ENCODE data around the gene RADIL.
A peak's percentile ranks its signal among the peaks of the same experiment; 100 is the strongest.

Gene RADIL

DNA sequence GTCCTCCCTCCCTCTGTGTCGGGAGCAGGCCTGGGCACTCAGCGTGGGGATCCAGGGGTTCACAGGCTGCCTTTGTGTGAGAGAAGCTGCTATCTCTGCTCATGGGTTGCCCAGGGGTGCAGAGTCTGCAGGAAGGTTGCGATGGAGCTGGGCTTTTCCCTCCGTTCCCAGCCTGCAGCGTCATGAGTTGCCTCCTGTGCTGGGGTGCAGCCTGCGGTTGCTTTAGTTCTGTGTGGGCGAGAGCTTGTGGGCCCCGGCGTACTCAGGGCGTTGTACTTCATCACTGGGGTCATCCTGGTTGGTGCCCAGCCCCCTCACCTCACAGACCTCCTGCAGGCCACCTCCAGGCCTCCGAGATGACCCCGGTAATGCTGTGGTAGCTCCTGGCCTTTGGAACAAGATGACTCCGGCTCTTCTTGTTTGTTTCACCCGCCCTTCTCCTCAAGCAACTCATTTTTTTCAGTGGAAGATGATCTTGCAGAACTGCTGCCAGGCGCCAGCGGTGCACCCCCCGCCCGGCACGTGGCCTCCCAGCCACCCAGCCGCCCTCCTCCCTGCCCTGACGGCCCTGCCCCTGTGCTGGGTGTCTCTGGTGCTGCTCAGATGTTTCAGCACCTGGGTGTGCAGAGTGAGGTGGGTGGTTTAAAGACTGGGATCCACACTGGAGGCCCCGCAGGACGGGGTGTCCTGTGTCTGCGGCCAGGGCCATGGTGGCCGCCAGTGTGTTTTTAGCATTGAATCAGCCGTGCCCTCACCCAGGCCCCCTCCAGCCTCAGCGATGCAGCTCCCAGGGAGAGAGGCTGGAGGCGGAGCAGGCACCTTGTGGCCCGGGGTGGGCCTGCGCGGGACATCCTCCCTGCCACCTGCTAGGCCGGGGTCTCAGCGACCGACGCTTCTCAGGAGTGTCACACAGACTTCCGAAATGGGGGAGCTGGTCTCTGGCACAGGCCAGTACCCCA, 100.9 kb downstream of the RADIL start:
- Mint-ChIP-seq H3K4me3 (no peak overlapping the region), H3K9me3 (no peaks in the 10 kb centered on the region), H3K27me3 (no peaks in the 10 kb centered on the region), H3K36me3 (ENCODE audit: insufficient read depth) (peaks cover 39% of the 10 kb centered on the region), H3K27ac (no peak overlapping the region), H3K4me1 (ENCODE audit: low read depth in 2 of 2) (peaks cover 8 to 9% of the 10 kb centered on the region in 2 donors)
- DNase-seq, result no peak
- ATAC-seq (replicated peaks), result no peak

- no peak overlapping the region for H3K4me3 Mint-ChIP-seq
Measured at GRCh38 chr7:4781366-4782069, 102.0 kb downstream of the RADIL start.

DNA sequence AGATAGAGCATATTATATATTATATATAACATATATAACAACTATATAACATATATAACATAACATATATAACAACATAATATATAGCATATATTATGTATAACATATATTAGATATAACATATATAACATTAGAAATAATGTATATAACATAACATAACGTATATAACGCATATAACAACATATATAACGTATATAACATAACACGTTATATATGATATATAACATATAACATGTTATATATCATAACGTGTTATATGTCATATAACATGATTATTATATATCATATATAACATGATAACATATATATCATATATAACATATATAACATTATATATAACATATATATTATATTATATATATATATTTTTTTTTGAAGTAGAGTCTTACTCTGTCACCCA, 104.4 kb downstream of the RADIL start:
- peaks cover 46% of the 10 kb centered on the region for H3K36me3 Mint-ChIP-seq (ENCODE audit: insufficient read depth)
- no peaks in the 10 kb centered on the region for H3K27me3 Mint-ChIP-seq
- DNase-seq (no peak), ATAC-seq (replicated peaks) (no peak)
- no peak overlapping the region for H3K4me3 Mint-ChIP-seq
- H3K27ac Mint-ChIP-seq, result no peak overlapping the region
- peaks cover 28 to 31% of the 10 kb centered on the region in 2 donors for H3K4me1 Mint-ChIP-seq (ENCODE audit: low read depth in 2 of 2)
- H3K9me3 Mint-ChIP-seq, result no peaks in the 10 kb centered on the region

More at GRCh38 chr7:4781366-4782069, 102.0 kb downstream of the RADIL start:
- H3K4me1 Mint-ChIP-seq (ENCODE audit: low read depth in 2 of 2), result peaks cover 14 to 16% of the 10 kb centered on the region in 2 donors
- ATAC-seq (replicated peaks), result no peak
- no peaks in the 10 kb centered on the region for H3K9me3 Mint-ChIP-seq
- H3K27ac Mint-ChIP-seq, result no peak overlapping the region
- no peaks in the 10 kb centered on the region for H3K27me3 Mint-ChIP-seq
- H3K36me3 Mint-ChIP-seq (ENCODE audit: insufficient read depth), result peaks cover 46% of the 10 kb centered on the region
- no peak for DNase-seq

GRCh38 chr7:4775848-4776623, 107.5 kb downstream of the RADIL start:
- DNase-seq (peak; percentile 53 to 67 (median 55)), ATAC-seq (replicated peaks) (peak; percentile 41)
- H3K4me3 Mint-ChIP-seq, result peak overlapping the region; percentile 96 to 97
- no peaks in the 10 kb centered on the region for H3K27me3 Mint-ChIP-seq
- H3K27ac Mint-ChIP-seq, result peak overlapping the region; percentile 98 to 99
- peaks cover 27 to 31% of the 10 kb centered on the region in 2 donors for H3K4me1 Mint-ChIP-seq (ENCODE audit: low read depth in 2 of 2)
- peaks cover 32% of the 10 kb centered on the region for H3K36me3 Mint-ChIP-seq (ENCODE audit: insufficient read depth)
- H3K9me3 Mint-ChIP-seq, result no peaks in the 10 kb centered on the region

DNA sequence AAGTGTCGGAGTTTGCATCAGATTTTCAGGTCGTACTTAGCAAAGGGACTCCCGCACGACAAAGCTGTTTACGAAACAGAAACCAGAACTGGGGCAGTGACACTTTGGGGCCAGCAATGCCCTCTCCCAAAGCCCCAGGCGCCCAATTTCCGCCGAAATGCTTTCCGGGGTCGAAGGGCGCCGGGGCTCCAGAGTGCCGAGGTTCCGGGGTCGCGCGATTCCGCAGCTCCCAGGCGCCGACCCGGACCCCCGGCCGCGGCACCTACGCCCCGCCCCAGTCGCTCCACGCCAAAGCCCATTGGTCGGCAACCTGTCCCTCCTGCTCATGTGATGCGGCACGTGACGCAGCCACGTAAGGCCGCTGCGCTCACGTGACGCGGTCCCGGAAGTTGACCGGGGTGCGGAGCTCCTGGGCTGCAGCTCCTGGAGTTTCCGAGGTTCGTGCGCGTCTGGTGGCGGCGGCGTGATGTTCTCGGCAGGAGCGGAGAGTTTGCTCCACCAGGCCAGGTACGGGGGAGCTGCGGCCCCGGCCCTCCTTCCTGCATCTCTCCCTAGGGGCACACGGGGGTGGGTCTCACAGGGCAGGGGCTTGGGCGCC, 108.2 kb downstream of the RADIL start, which contains the start of gene AP5Z1:
Gene AP5Z1 (plus strand): TSS at position 374 of the 598 bp plus-strand sequence. CDS start 93 bp downstream, at position 467.
- Mint-ChIP-seq H3K4me3 (peak within 1 kb of the TSS; percentile 96 to 97), H3K27ac (peak within 1 kb of the TSS; percentile 98 to 99)

DNA sequence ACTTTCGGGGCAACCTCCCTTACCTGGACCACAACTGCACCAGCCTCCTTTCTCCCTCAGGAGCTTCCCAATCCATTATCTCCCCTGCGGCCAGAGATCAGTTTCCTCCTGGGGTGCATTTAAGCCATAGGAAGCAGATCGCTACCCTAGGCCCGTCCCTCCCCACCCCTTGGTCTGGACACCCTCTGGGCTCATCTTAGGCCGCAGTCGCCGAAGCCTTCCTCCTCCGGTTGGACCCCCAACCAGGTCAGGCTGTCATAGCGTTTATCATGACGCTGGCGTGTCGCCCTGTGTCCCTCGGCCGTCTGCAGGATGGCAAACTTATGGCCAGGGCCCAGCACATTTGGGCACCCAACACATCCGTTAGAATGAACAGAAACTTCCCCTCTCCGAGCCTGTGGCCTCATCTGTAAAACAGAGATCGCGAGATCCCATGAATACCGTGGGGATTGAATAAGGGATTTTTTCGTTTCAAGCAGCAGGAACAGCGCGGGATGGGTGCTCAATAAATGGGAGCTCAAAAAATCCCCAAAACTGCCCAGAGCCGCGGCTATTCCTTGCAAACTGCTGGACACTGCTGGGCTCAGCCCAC, 108.8 kb downstream of the RADIL start:
- Mint-ChIP-seq H3K4me3 (peak overlapping the region; percentile 96 to 97), H3K27me3 (no peaks in the 10 kb centered on the region), H3K36me3 (ENCODE audit: insufficient read depth) (peaks cover 26% of the 10 kb centered on the region), H3K27ac (peak overlapping the region; percentile 98 to 99), H3K4me1 (ENCODE audit: low read depth in 2 of 2) (peaks cover 27 to 35% of the 10 kb centered on the region in 2 donors), H3K9me3 (no peaks in the 10 kb centered on the region)
- DNase-seq (no peak), ATAC-seq (replicated peaks) (peak; percentile 16)

More for the DNA sequence above, 108.2 kb downstream of the RADIL start, which contains the start of gene AP5Z1:
- H3K4me1 Mint-ChIP-seq (ENCODE audit: low read depth in 2 of 2), result peaks cover 27 to 34% of the 10 kb centered on the region in 2 donors
- peak; percentile 88 for ATAC-seq (replicated peaks)
- no peaks in the 10 kb centered on the region for H3K27me3 Mint-ChIP-seq
- H3K36me3 Mint-ChIP-seq (ENCODE audit: insufficient read depth), result peaks cover 26% of the 10 kb centered on the region
- DNase-seq, result peak; percentile 91 to 94 (median 93)
- no peaks in the 10 kb centered on the region for H3K9me3 Mint-ChIP-seq

DNA sequence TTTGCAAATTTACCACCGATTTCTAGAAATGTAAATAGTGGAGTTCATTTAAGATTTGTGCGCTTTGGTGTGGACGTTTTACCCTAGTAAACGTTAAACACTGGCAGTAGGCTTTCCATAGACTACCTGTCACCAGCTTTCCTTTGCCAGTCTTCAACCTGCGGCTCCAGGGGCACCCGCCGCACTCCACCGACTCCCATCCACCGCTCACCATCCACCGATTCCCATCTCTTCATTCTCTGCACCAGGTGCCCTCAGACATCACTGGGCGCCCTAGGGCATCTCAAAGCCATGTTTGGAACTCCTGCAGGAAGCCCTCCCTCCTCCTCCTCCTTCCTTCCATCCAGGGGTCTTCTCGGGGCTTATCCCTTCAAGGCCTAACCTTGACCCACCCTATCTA, 109.5 kb downstream of the RADIL start:
- DNase-seq (no peak), ATAC-seq (replicated peaks) (no peak)
- no peaks in the 10 kb centered on the region for H3K9me3 Mint-ChIP-seq
- peak overlapping the region; percentile 98 to 99 for H3K27ac Mint-ChIP-seq
- H3K36me3 Mint-ChIP-seq (ENCODE audit: insufficient read depth), result peaks cover 28% of the 10 kb centered on the region
- peaks cover 27 to 35% of the 10 kb centered on the region in 2 donors for H3K4me1 Mint-ChIP-seq (ENCODE audit: low read depth in 2 of 2)
- H3K27me3 Mint-ChIP-seq, result no peaks in the 10 kb centered on the region
- H3K4me3 Mint-ChIP-seq, result peak overlapping the region; percentile 96 to 97

GRCh38 chr7:4772306-4772705, 111.2 kb downstream of the RADIL start:
- Mint-ChIP-seq H3K4me3 (no peak overlapping the region), H3K9me3 (no peaks in the 10 kb centered on the region), H3K27ac (peak overlapping the region in 1 of 2 donors; percentile 31), H3K4me1 (ENCODE audit: low read depth in 2 of 2) (peaks cover 22 to 24% of the 10 kb centered on the region in 2 donors), H3K36me3 (ENCODE audit: insufficient read depth) (peaks cover 26% of the 10 kb centered on the region), H3K27me3 (no peaks in the 10 kb centered on the region)
- DNase-seq (no peak), ATAC-seq (replicated peaks) (no peak)

GRCh38 chr7:4771737-4772136, 111.8 kb downstream of the RADIL start:
- no peak overlapping the region for H3K27ac Mint-ChIP-seq
- H3K36me3 Mint-ChIP-seq (ENCODE audit: insufficient read depth), result peaks cover 23% of the 10 kb centered on the region
- no peak for DNase-seq
- H3K4me1 Mint-ChIP-seq (ENCODE audit: low read depth in 2 of 2), result peaks cover 18 to 21% of the 10 kb centered on the region in 2 donors
- no peak overlapping the region for H3K4me3 Mint-ChIP-seq
- H3K9me3 Mint-ChIP-seq, result no peaks in the 10 kb centered on the region
- H3K27me3 Mint-ChIP-seq, result no peaks in the 10 kb centered on the region
- no peak for ATAC-seq (replicated peaks)

DNA sequence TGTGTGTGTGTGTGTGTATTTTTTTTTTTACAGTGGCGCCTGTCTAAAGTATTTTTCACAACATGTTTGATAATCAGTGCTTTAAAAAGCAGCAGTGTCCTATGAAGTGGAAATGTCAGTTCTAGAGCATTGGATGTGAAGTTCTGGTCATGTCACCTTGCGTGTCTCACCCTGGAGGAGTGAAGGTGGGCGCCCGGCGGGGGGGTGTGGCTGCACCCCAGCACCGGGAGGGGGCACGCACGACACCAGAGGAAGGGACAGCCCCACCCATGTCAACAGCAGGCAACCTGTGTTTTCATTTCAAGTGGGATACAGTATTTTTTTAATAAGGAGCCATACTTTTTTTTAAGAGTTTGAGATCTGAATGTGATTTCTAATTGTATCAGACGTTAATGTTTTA, 112.6 kb downstream of the RADIL start:
- Mint-ChIP-seq H3K27me3 (no peaks in the 10 kb centered on the region), H3K9me3 (no peaks in the 10 kb centered on the region), H3K27ac (peak overlapping the region in 1 of 2 donors; percentile 81), H3K36me3 (ENCODE audit: insufficient read depth) (peaks cover 18% of the 10 kb centered on the region), H3K4me3 (no peak overlapping the region), H3K4me1 (ENCODE audit: low read depth in 2 of 2) (peaks cover 12 to 17% of the 10 kb centered on the region in 2 donors)
- no peak for DNase-seq
- ATAC-seq (replicated peaks), result no peak

DNA sequence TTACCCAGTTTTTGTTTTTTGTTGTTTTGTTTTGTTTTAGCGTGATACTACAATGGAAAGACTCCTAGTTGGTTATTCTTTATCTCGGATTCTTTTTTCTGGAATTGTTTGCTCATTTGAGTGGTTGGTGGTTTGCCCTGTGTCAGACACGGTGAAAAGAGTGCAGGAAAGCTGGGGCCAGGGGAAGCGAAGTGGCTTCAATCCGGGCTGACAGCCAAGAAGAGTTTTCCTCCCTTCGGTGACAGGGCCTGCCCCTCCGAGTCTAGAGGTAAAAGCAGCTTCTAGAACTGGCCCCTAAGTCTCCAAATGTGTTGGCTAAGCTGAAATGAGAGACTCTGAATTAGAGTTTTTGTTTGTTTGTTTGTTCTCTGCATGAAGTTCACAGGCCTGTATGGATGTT, 113.8 kb downstream of the RADIL start:
- H3K4me3 Mint-ChIP-seq, result no peak overlapping the region

More for the DNA sequence above, 113.8 kb downstream of the RADIL start:
- H3K36me3 Mint-ChIP-seq (ENCODE audit: insufficient read depth), result peaks cover 10% of the 10 kb centered on the region
- DNase-seq (no peak), ATAC-seq (replicated peaks) (no peak)
- H3K4me1 Mint-ChIP-seq (ENCODE audit: low read depth in 2 of 2), result peaks cover 8 to 13% of the 10 kb centered on the region in 2 donors
- no peaks in the 10 kb centered on the region for H3K27me3 Mint-ChIP-seq
- peak overlapping the region; percentile 72 to 81 for H3K27ac Mint-ChIP-seq
- H3K9me3 Mint-ChIP-seq, result no peaks in the 10 kb centered on the region
